Measurements from ENCODE around the gene TEKT2. TPM values are rescaled to one million over a fixed set of nuclear protein-coding genes. Genes with fewer than 3 reads are reported as not detected.

TEKT2 gene
- total and polyA plus RNA-seq, 7 donors: 0.19 to 0.33 TPM; not detected in 5

DNA sequence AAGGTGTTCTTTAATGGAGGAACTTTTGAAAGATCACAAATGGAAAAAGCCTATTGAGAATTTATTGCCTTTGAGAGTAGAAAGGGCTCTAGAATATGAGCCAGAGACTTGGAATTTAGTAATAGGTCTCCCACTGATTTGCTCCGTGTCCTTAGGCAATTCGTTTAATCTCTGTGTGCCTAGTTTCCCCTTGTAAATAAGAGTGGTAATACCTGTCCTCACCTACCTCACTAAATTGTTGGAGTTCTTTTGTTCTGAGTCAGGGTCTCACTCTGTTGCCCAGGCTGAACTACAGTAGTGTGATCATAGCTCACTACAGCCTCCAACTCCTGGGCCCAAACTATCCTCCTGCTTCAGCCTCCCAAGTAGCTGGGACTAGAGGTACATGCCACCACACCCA, 15.0 kb upstream of the TEKT2 start:
- Histone ChIP-seq H3K4me3 (no peak overlapping the region), H3K27me3 (no peaks in the 10 kb centered on the region), H3K27ac (no peak overlapping the region), H3K9me3 (no peaks in the 10 kb centered on the region), H3K4me1 (no peaks in the 10 kb centered on the region), H3K36me3 (peaks cover 0 to 4% (median 0%) of the 10 kb centered on the region in 4 donors)
- 92 to 94% methylated on average over 2 of the region's 2 CpGs for WGBS, 2 donors
- no peak for DNase-seq
- no peak for TF ChIP-seq POLR2A (IDR thresholded peaks at IDR 0.05)
- TF ChIP-seq POLR2AphosphoS5 (IDR thresholded peaks at IDR 0.05): no peak
- TF ChIP-seq CTCF (IDR thresholded peaks at IDR 0.05): no peak
- no peak for TF ChIP-seq EP300 (IDR thresholded peaks at IDR 0.05)
- intact Hi-C loops (cut with DNase I): no loop called here

- Histone ChIP-seq H3K27ac (no peak overlapping the region), H3K9me3 (no peaks in the 10 kb centered on the region), H3K36me3 (peaks cover 0 to 4% (median 0%) of the 10 kb centered on the region in 4 donors), H3K4me3 (no peak overlapping the region), H3K4me1 (no peaks in the 10 kb centered on the region), H3K27me3 (no peaks in the 10 kb centered on the region)
- TF ChIP-seq POLR2AphosphoS5 (IDR thresholded peaks at IDR 0.05) (no peak), POLR2A (IDR thresholded peaks at IDR 0.05) (no peak), CTCF (IDR thresholded peaks at IDR 0.05) (no peak), EP300 (IDR thresholded peaks at IDR 0.05) (no peak)
- 72 to 85% methylated on average over 2 of the region's 2 CpGs for WGBS, 2 donors
- intact Hi-C loops (cut with DNase I): no loop called here
- no peak for DNase-seq
Observed at GRCh38 chr1:36070349-36070748, 13.5 kb upstream of the TEKT2 start.

DNA sequence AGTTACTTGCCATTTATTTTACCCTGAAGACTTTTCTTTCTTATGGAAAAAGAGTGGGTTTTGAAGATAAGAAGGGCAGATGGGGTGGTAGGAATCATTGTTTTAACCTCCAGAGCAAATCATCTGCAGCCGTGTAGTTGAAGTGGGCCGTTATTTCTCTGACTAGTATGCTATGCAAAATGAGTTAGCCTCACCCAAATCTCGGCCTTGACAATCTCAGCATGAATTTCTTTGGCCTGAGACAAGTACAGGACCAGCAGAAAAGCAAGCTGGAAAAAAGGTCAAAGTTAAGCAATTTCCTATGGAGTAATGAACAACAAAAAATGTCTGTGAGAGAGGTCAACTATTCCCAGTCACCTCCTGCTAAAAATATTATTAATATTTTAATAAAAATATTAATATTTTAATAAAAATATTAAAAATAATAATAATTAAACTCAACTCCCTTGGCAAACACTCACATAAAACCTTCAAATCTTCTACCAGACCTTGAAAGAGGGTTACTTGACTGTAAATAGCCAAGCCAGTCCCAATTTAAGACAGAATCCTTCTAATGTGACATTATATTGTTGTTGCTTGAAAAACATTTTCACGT, 6.8 kb upstream of the TEKT2 start:
- intact Hi-C loops (cut with DNase I): no loop called here
- Histone ChIP-seq H3K27me3 (no peaks in the 10 kb centered on the region), H3K4me3 (no peak overlapping the region), H3K36me3 (no peaks in the 10 kb centered on the region), H3K9me3 (no peaks in the 10 kb centered on the region), H3K27ac (no peak overlapping the region), H3K4me1 (no peaks in the 10 kb centered on the region)
- TF ChIP-seq CTCF (IDR thresholded peaks at IDR 0.05) (no peak), EP300 (IDR thresholded peaks at IDR 0.05) (no peak), POLR2AphosphoS5 (IDR thresholded peaks at IDR 0.05) (no peak)
- WGBS, 2 donors: 41 to 68% methylated on average over 4 of the region's 4 CpGs
- no peak for DNase-seq

DNA sequence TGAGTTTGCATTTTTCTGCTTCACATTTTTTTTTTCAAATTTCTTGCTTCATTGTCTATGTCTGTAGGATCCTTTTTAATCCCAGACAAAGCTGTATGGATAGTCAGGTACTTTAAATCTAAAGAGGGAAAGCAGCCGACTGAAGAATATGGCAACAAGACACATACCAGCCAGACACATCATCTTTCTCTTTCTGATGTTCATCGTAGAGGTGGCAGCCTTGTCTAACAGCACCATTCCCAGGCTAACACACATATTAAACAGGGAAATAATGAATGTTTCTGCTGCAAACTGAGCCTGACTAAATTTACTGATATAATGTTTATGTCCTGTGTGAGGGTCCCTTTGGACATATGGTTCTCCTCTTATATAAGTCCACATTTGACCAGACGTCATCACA, 3.7 kb upstream of the TEKT2 start:
- Histone ChIP-seq H3K4me1 (peaks cover 0 to 14% (median 14%) of the 10 kb centered on the region in 4 donors), H3K27ac (no peak overlapping the region), H3K36me3 (no peaks in the 10 kb centered on the region), H3K4me3 (no peak overlapping the region), H3K9me3 (no peaks in the 10 kb centered on the region), H3K27me3 (peaks cover 0 to 12% (median 0%) of the 10 kb centered on the region in 3 donors)
- no peak for DNase-seq
- intact Hi-C loops (cut with DNase I): no loop called here
- TF ChIP-seq POLR2AphosphoS5 (IDR thresholded peaks at IDR 0.05) (no peak), POLR2A (IDR thresholded peaks at IDR 0.05) (no peak), EP300 (IDR thresholded peaks at IDR 0.05) (no peak), CTCF (IDR thresholded peaks at IDR 0.05) (no peak)
- WGBS, 2 donors: 74 to 78% methylated on average over 3 of the region's 3 CpGs

DNA sequence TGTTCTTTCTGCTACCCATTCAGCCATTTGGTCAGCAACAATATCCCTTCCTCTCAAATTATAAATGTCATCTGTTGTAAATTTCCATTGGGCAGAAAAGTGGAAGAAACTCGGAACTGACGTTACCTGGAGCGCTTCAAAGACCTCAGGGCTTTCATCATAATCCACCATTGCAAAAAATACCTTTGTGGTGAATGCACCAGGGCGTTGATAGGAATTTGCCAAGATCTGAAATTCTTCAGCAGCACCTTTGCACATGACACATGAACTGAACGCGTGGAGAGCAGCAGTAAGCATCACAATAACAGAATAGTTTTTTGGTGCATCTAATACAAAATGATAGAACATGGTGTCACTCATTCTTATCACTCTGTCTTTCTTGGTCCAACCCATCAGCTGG, 3.1 kb upstream of the TEKT2 start:
- WGBS, 2 donors: 89% methylated on average over 6 of the region's 6 CpGs
- Histone ChIP-seq H3K9me3 (no peaks in the 10 kb centered on the region), H3K4me3 (no peak overlapping the region), H3K27me3 (peaks cover 0 to 12% (median 0%) of the 10 kb centered on the region in 3 donors), H3K36me3 (no peaks in the 10 kb centered on the region), H3K27ac (no peak overlapping the region), H3K4me1 (peaks cover 0 to 14% (median 14%) of the 10 kb centered on the region in 4 donors)
- DNase-seq: no peak
- intact Hi-C loops (cut with DNase I): no loop called here
- TF ChIP-seq EP300 (IDR thresholded peaks at IDR 0.05) (no peak), CTCF (IDR thresholded peaks at IDR 0.05) (no peak), POLR2A (IDR thresholded peaks at IDR 0.05) (no peak), POLR2AphosphoS5 (IDR thresholded peaks at IDR 0.05) (no peak)
